Ascending aorta (tissue), 2 donors: ENCODE measurements around the gene SETMAR. TPM values are rescaled to one million over a fixed set of nuclear protein-coding genes. Genes with fewer than 3 reads are reported as not detected.
"Not testable (repeated sequence)": the region's sequence is repeated elsewhere in the genome, so short reads cannot be mapped to it uniquely, and the experiment has no call there.

Source experiments
- DNase-seq, 2 donors: peaks; one replicate each; pipeline ENCODE4 v3.0.0-alpha.2; 2019; ENCODE audit warnings: low spot score in 2 of 2
- H3K27ac ChIP-seq, 2 donors: fragments of 200-600 bp; sonication (generic); one replicate each; pipeline ENCODE4 v1.5.1; 2016 to 2017; ENCODE audit warnings: mild to moderate bottlenecking in 1 of 2
- H3K27me3 ChIP-seq: fragments of 200-600 bp; sonication (generic); one replicate; pipeline ENCODE4 v1.5.1; 2017
- H3K36me3 ChIP-seq, 2 donors: fragments of 200-600 bp; sonication (generic); one replicate each; pipeline ENCODE4 v1.5.1; 2016
- H3K4me1 ChIP-seq, 2 donors: fragments of 200-600 bp; sonication (generic); one replicate each; pipeline ENCODE4 v1.5.1; 2016 to 2017; ENCODE audit warnings: mild to moderate bottlenecking in 1 of 2
- H3K4me3 ChIP-seq, 2 donors: fragments of 200-600 bp; sonication (generic); one replicate each; pipeline ENCODE4 v1.5.1; 2016 to 2017; ENCODE audit warnings: mild to moderate bottlenecking in 1 of 2
- H3K9me3 ChIP-seq, 2 donors: fragments of 200-600 bp; sonication (generic); one replicate each; pipeline ENCODE4 v1.5.1; 2016
- intact Hi-C: fragments of 100-400 bp; cut with DNase I; formaldehyde crosslinking; loops from one replicate; pipeline ENCODE4 v1.15.1; 2023
- total RNA-seq: library from RNA; depleted of rRNA; stranded (reverse); fragments of >200 nt; gene quantifications from one replicate; pipeline ENCODE4 v1.1.0, GENCODE V29; 2016
- TF ChIP-seq, protein P1 (sequence below), 3 experiments: fragments of 200-600 bp in 2 of 3; fragments of 450-650 bp in 1 of 3; sonication (generic) in 2 of 3; IDR thresholded peaks; one replicate each; pipeline ENCODE4 v1.5.1; 2016 to 2019; ENCODE audit warnings: antibody characterized with exemption in 3 of 3, mild to moderate bottlenecking in 1 of 3, moderate library complexity in 1 of 3

Gene SETMAR
- total RNA-seq, 1 donor from 2014 or later = 13.6 TPM

DNA sequence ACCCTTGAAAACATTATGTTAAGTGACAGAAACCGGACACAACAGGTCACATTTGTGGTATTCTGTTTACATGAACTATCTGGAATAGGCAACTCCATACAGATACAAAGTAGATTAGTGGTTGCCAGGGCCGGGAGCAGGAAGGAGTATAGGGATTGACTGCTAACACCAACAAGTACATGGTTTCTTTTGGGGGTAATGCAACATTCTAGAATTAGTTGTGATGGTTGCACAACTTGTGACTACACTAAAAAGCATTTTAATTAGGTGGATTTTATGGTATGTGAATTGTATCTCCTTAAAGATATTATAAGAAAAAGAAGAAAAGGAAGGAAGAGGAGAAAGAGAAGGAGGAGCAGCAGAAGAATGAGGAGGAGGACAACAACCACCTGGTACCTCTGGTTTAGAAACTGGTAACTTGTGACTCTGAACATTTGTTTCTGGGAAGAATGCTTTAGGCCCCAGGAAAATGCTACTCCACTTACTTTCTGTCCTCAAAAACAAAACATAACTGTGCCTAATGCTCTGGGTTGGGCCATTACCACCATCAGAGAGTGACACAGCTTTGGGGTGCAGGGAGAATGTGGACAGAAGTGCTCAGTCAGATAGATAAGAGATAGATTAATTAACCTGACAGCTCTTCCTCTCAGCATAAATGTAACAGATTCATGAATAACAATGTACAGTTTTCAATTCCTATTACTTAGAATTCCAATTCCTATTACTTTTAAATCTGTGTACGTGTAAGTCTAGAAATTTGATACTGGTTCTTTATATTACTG lies 20.3 kb downstream of the SETMAR start:
- TF ChIP-seq, protein P1, sequence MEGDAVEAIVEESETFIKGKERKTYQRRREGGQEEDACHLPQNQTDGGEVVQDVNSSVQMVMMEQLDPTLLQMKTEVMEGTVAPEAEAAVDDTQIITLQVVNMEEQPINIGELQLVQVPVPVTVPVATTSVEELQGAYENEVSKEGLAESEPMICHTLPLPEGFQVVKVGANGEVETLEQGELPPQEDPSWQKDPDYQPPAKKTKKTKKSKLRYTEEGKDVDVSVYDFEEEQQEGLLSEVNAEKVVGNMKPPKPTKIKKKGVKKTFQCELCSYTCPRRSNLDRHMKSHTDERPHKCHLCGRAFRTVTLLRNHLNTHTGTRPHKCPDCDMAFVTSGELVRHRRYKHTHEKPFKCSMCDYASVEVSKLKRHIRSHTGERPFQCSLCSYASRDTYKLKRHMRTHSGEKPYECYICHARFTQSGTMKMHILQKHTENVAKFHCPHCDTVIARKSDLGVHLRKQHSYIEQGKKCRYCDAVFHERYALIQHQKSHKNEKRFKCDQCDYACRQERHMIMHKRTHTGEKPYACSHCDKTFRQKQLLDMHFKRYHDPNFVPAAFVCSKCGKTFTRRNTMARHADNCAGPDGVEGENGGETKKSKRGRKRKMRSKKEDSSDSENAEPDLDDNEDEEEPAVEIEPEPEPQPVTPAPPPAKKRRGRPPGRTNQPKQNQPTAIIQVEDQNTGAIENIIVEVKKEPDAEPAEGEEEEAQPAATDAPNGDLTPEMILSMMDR (IDR thresholded peaks at IDR 0.05) = no peak
- no peaks in the 10 kb centered on the region for H3K27me3 ChIP-seq
- H3K9me3 ChIP-seq = peaks cover 0 to 3% of the 10 kb centered on the region in 2 donors
- H3K4me1 ChIP-seq = peaks cover 0 to 4% of the 10 kb centered on the region in 2 donors
- DNase-seq = no peak
- intact Hi-C loops = no loop called here
- no peak overlapping the region for H3K4me3 ChIP-seq
- H3K36me3 ChIP-seq = no peaks in the 10 kb centered on the region
- no peak overlapping the region for H3K27ac ChIP-seq

DNA sequence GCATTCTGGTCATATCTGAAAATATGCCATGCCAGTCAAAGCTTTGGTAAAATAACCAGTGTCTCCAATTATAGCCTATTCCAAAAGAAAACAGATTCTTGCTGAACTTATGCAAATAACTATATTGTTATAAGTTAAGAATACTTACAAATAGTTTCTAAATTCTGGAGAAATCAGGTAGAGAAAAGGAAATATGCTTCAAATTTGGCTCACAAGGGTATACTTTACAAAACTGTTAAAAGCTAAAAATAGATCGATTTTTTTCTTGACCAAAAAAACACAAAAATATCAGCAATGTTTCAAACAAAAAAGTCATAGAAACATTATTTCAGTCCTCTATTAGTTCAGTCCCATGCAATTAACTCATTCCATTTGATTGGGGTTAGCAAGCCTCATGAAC lies 23.7 kb downstream of the SETMAR start:
- H3K9me3 ChIP-seq = no peaks in the 10 kb centered on the region
- H3K4me1 ChIP-seq = peaks cover 0 to 4% of the 10 kb centered on the region in 2 donors
- intact Hi-C loops = no loop called here
- TF ChIP-seq, protein P1 (IDR thresholded peaks at IDR 0.05) = no peak
- no peak overlapping the region for H3K4me3 ChIP-seq
- no peaks in the 10 kb centered on the region for H3K36me3 ChIP-seq
- DNase-seq = no peak
- H3K27ac ChIP-seq = no peak overlapping the region
- no peaks in the 10 kb centered on the region for H3K27me3 ChIP-seq

DNA sequence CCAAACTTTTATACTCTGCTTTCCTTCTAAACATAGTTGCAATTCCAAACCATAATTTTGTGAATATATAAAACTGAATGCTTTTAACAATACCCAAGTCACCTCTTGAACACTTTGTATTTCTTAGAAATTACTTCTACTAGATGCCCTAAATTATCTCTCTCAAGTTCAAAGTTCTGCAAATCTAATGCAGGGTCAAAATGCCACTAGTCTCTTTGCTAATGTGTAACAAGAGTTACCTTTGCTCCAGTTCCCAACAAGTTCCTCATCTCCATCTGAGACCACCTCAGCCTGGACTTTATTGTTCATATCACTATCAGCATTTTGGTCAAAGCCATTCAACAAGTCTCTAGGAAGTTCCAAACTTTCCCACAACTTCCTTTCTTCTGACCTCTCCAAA lies 26.6 kb downstream of the SETMAR start:
- H3K9me3 ChIP-seq, DNase-seq, H3K27me3 ChIP-seq, H3K4me1 ChIP-seq, H3K27ac ChIP-seq, H3K4me3 ChIP-seq, intact Hi-C loops, H3K36me3 ChIP-seq: not testable (repeated sequence)

DNA sequence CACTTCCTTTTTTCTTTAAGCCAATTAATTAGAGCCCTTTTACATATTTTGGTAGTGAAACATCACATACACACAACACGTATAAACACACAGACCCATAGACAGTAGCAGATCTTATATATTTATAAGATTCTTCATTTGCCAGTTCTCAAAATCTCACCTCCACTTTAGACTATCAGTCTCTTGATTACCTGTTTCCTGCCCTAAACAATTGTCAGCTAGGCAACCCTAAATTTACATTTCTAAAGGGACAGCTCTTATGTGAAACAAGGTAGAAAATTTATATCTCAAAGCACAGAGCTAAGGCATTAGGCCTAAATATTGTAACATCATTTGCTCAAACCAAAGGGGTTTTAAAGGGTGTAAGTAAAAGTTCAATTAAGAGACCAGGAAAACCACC lies 28.9 kb downstream of the SETMAR start:
- TF ChIP-seq, protein P1 (IDR thresholded peaks at IDR 0.05) = no peak
- intact Hi-C loops = no loop called here

DNA sequence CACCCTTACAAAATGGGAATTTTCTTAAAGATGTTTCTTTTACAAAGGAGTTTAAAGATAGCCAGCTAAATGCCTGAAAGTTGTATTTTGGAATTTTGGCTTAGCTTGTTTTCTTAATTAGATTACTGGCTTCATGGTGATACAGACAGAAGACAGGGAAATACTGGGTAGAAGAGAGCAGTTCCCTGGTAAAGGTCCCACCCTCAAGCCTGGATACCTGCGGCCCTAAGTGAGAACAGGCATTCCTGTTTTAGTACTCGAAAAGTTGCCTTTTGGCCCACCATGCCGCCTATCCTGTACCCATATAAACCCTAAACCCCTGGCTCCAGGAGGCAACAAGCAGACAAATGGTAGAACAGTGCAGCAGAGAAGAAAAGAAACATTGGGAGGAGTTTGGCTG lies 29.4 kb downstream of the SETMAR start:
- intact Hi-C loops = no loop called here
- no peak for DNase-seq
- Histone ChIP-seq H3K27me3 (no peaks in the 10 kb centered on the region), H3K36me3 (no peaks in the 10 kb centered on the region), H3K9me3 (no peaks in the 10 kb centered on the region), H3K27ac (no peak overlapping the region), H3K4me1 (no peaks in the 10 kb centered on the region), H3K4me3 (no peak overlapping the region)
- TF ChIP-seq, protein P1 (IDR thresholded peaks at IDR 0.05) = no peak

More for the DNA sequence above, 28.9 kb downstream of the SETMAR start:
- Histone ChIP-seq H3K36me3 (no peaks in the 10 kb centered on the region), H3K27me3 (no peaks in the 10 kb centered on the region), H3K4me1 (no peaks in the 10 kb centered on the region), H3K9me3 (no peaks in the 10 kb centered on the region), H3K4me3 (no peak overlapping the region), H3K27ac (no peak overlapping the region)
- no peak for DNase-seq

DNA sequence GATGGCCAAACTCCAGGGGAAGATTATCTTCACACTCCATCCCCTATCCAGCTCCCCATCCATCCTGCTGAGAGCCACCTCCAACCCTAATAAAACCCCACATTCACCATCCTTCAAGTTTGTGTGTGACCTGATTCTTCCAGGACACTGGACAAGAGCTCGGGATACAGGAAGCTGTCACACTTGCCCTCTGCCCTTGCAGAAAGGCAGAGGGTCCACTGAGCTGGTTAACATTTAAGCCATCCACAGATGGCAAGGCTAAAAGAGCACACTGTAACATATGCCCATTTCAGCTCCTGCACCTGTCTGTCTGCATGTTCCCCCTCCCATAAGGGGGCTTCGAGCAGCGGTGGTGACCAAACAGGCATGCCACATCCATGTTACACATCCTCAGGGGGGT lies 29.8 kb downstream of the SETMAR start:
- H3K27me3 ChIP-seq = no peaks in the 10 kb centered on the region
- no peaks in the 10 kb centered on the region for H3K9me3 ChIP-seq
- no peak overlapping the region for H3K4me3 ChIP-seq
- H3K4me1 ChIP-seq = no peaks in the 10 kb centered on the region
- no peak for DNase-seq
- TF ChIP-seq, protein P1 (IDR thresholded peaks at IDR 0.05) = no peak
- no peaks in the 10 kb centered on the region for H3K36me3 ChIP-seq
- no peak overlapping the region for H3K27ac ChIP-seq
- intact Hi-C loops = no loop called here
